ENCODE measurements around the gene ITGA11.

DNA sequence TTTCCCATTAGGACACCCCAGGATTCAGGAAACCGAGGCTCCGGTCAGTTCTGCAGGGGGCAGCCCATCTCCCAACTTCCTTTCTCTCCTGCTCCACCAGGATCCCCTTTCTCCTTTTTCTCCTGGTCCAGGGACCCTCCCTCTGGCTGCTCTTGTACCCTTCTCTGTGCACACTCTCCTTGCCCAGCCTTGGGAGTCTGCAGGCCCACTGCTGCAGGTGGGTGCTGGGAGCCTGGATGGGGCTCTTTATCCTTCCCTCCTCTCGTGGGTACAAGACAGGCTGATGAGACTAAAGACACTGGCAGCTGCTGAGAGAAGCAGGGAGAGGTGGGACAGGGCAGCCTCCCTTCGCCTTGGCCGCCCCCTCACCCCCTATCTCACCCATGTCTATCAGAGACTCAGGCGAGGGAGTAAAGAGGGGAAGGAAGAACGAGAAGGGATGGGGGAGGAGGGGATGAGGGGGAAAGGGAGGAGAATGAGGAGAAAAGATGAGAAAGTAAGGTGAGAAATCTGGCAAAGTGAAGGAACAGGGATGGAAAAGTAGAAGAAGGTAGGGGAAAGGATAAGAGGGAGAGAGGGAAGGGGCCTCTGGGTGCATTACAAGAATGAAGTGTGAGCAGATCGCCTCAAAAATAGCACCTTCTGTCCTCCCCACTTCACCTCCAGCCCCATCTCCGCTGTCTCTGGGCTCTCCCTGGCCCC is 45.2 kb downstream of the ITGA11 start:
- no peak for TF ChIP-seq FOXM1 (CRISPR knock-in tag; IDR thresholded peaks at IDR 0.05)
- TF ChIP-seq, protein P1, sequence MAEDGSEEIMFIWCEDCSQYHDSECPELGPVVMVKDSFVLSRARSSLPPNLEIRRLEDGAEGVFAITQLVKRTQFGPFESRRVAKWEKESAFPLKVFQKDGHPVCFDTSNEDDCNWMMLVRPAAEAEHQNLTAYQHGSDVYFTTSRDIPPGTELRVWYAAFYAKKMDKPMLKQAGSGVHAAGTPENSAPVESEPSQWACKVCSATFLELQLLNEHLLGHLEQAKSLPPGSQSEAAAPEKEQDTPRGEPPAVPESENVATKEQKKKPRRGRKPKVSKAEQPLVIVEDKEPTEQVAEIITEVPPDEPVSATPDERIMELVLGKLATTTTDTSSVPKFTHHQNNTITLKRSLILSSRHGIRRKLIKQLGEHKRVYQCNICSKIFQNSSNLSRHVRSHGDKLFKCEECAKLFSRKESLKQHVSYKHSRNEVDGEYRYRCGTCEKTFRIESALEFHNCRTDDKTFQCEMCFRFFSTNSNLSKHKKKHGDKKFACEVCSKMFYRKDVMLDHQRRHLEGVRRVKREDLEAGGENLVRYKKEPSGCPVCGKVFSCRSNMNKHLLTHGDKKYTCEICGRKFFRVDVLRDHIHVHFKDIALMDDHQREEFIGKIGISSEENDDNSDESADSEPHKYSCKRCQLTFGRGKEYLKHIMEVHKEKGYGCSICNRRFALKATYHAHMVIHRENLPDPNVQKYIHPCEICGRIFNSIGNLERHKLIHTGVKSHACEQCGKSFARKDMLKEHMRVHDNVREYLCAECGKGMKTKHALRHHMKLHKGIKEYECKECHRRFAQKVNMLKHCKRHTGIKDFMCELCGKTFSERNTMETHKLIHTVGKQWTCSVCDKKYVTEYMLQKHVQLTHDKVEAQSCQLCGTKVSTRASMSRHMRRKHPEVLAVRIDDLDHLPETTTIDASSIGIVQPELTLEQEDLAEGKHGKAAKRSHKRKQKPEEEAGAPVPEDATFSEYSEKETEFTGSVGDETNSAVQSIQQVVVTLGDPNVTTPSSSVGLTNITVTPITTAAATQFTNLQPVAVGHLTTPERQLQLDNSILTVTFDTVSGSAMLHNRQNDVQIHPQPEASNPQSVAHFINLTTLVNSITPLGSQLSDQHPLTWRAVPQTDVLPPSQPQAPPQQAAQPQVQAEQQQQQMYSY (CRISPR knock-in tag; IDR thresholded peaks at IDR 0.05) = no peak
- no peak for TF ChIP-seq ATF7 (IDR thresholded peaks at IDR 0.05)
- no peak for TF ChIP-seq ATF7 (CRISPR knock-in tag; IDR thresholded peaks at IDR 0.05)
- no peak for TF ChIP-seq ZNF878 (CRISPR knock-in tag; IDR thresholded peaks at IDR 0.05)
- no peak for TF ChIP-seq SUZ12 (IDR thresholded peaks at IDR 0.05; ENCODE audit: low read depth, low read length)
- no peak for TF ChIP-seq AGO2 (optimal IDR thresholded peaks at IDR 0.05; ENCODE audit: low read depth, low read length)
- TF ChIP-seq, protein P2, sequence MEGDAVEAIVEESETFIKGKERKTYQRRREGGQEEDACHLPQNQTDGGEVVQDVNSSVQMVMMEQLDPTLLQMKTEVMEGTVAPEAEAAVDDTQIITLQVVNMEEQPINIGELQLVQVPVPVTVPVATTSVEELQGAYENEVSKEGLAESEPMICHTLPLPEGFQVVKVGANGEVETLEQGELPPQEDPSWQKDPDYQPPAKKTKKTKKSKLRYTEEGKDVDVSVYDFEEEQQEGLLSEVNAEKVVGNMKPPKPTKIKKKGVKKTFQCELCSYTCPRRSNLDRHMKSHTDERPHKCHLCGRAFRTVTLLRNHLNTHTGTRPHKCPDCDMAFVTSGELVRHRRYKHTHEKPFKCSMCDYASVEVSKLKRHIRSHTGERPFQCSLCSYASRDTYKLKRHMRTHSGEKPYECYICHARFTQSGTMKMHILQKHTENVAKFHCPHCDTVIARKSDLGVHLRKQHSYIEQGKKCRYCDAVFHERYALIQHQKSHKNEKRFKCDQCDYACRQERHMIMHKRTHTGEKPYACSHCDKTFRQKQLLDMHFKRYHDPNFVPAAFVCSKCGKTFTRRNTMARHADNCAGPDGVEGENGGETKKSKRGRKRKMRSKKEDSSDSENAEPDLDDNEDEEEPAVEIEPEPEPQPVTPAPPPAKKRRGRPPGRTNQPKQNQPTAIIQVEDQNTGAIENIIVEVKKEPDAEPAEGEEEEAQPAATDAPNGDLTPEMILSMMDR (CRISPR knock-in tag; IDR thresholded peaks at IDR 0.05) = no peak
- TF ChIP-seq ZNF512 (CRISPR knock-in tag; IDR thresholded peaks at IDR 0.05) = no peak
- TF ChIP-seq NPAS2 (CRISPR knock-in tag; IDR thresholded peaks at IDR 0.05; ENCODE audit: borderline replicate concordance) = no peak
- no peak for TF ChIP-seq MYC (CRISPR knock-in tag; IDR thresholded peaks at IDR 0.05; ENCODE audit: borderline replicate concordance)
- no peak for TF ChIP-seq TFDP1 (CRISPR knock-in tag; IDR thresholded peaks at IDR 0.05; ENCODE audit: borderline replicate concordance)
- TF ChIP-seq, protein P3, sequence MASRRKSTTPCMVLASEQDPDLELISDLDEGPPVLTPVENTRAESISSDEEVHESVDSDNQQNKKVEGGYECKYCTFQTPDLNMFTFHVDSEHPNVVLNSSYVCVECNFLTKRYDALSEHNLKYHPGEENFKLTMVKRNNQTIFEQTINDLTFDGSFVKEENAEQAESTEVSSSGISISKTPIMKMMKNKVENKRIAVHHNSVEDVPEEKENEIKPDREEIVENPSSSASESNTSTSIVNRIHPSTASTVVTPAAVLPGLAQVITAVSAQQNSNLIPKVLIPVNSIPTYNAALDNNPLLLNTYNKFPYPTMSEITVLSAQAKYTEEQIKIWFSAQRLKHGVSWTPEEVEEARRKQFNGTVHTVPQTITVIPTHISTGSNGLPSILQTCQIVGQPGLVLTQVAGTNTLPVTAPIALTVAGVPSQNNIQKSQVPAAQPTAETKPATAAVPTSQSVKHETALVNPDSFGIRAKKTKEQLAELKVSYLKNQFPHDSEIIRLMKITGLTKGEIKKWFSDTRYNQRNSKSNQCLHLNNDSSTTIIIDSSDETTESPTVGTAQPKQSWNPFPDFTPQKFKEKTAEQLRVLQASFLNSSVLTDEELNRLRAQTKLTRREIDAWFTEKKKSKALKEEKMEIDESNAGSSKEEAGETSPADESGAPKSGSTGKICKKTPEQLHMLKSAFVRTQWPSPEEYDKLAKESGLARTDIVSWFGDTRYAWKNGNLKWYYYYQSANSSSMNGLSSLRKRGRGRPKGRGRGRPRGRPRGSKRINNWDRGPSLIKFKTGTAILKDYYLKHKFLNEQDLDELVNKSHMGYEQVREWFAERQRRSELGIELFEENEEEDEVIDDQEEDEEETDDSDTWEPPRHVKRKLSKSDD (CRISPR knock-in tag; IDR thresholded peaks at IDR 0.05; ENCODE audit: low read depth) = no peak
- TF ChIP-seq FOSL2 (CRISPR knock-in tag; IDR thresholded peaks at IDR 0.05) = no peak
